Right ventricle myocardium superior (tissue), 1 donor: ENCODE data around the gene TGFA. TPM values are rescaled to one million over a fixed set of nuclear protein-coding genes. Genes with fewer than 3 reads are reported as not detected.

Experiments used
- ATAC-seq: fragments of 200-7000 bp; cut with Tn5 transposase; one replicate; pipeline ENCODE4 v1.9.1; 2020; ENCODE audit warnings: mild to moderate bottlenecking; ENCODE audit not compliant: poor library complexity
- DNase-seq: peaks from one replicate; pipeline ENCODE4 v3.0.0-alpha.2; 2020
- intact Hi-C: fragments of 100-400 bp; cut with DNase I; formaldehyde crosslinking; loops from one replicate; pipeline ENCODE4 v1.11.2; 2022
- total RNA-seq: library from RNA; stranded (reverse); fragmentation: NEBNext Ultra II Directional; extraction: Animal tissue kit (Norgen Biotek cat#: 25700); gene quantifications from one replicate; pipeline ENCODE4 v1.2.1, GENCODE V29; 2021
- donor health status: DM: no; HTN: yes; CAD: no; lungs with severe emphysema.

Gene TGFA
- total RNA-seq, 1 donor from 2014 or later: 2.1 TPM

DNA sequence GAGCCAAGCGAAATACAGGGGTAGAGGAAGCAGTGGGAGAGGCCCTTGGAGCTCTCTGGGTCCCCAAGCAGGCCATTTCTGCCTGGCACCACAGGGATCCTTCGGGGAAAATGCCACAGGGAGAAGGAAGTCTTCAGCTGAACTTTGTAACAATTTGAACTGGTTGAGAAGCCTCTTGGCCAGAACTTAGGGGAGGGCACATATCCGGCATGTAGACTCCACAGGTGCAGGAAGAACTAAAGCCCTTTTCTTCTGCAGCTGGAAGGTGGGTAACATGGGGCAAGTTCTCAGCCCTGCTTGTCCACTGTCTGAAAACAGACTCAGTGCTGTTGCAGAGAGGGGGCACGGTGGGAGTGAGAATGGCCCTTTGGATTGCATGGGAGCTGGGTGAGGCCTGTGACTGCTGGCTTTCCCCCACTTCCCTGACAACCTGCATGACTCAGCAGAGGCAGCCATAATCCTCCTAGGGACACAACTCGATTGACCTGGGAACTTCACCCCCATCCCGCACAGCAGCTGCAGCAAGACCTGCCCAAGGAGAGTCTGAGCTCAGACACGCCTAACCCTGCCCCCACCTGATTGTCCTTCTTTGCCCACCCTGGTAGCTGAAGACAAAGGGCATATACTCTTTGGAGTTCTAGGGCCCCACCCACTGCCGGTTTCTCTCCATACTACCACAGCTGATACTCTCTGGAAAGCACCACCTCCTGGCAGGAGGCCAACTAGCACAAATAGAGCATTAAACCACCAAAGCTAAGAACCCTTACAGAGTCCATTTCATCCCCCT lies 150.2 kb downstream of the TGFA start:
- ATAC-seq (no peak), DNase-seq (no peak)
- intact Hi-C loops: no loop called here

- intact Hi-C loops: no loop called here
These were observed 153.1 kb downstream of the TGFA start for GRCh38 chr2:70400539-70400938.

GRCh38 chr2:70399046-70399445 lies 154.6 kb downstream of the TGFA start:
- ATAC-seq (no peak), DNase-seq (no peak)
- intact Hi-C loops: no loop called here

More at GRCh38 chr2:70400539-70400938, 153.1 kb downstream of the TGFA start:
- no peak for ATAC-seq
- no peak for DNase-seq

Other genes starting within 250 kb of the TGFA start
- 2.0 TPM for gene ADD2, start 214.4 kb upstream of the TGFA start, total RNA-seq
- gene FIGLA, start 236.8 kb upstream of the TGFA start, total RNA-seq: not detected